ENCODE measurements around the gene MEMO1.
"Not testable (repeated sequence)": the region's sequence is repeated elsewhere in the genome, so short reads cannot be mapped to it uniquely, and the experiment has no call there.

Gene MEMO1

GRCh38 chr2:31997653-31998052, 13.2 kb downstream of the MEMO1 start:
- no peak for DNase-seq

GRCh38 chr2:31996571-31997150, 14.1 kb downstream of the MEMO1 start:
- DNase-seq: no peak

- no peak for DNase-seq
Measured at GRCh38 chr2:31992934-31993333, 17.9 kb downstream of the MEMO1 start.

- no peak for DNase-seq
Measured at GRCh38 chr2:31992025-31992579, 18.7 kb downstream of the MEMO1 start.

- no peak for DNase-seq
Measured at GRCh38 chr2:31989946-31990345, 20.9 kb downstream of the MEMO1 start.

- DNase-seq: no peak
Measured at GRCh38 chr2:31987454-31988220, 23.2 kb downstream of the MEMO1 start.

- no peak for DNase-seq
Measured at GRCh38 chr2:31986906-31987305, 23.9 kb downstream of the MEMO1 start.

GRCh38 chr2:31983762-31984467, 26.9 kb downstream of the MEMO1 start:
- no peak for DNase-seq

GRCh38 chr2:31980674-31981356, 30.0 kb downstream of the MEMO1 start:
- DNase-seq: no peak

- DNase-seq: no peak
Measured at GRCh38 chr2:31979956-31980355, 30.9 kb downstream of the MEMO1 start.

- no peak for DNase-seq
Measured at GRCh38 chr2:31979018-31979417, 31.8 kb downstream of the MEMO1 start.

- no peak for DNase-seq
Measured at GRCh38 chr2:31978436-31978835, 32.4 kb downstream of the MEMO1 start.

- no peak for DNase-seq
Measured at GRCh38 chr2:31973665-31974064, 37.1 kb downstream of the MEMO1 start.

GRCh38 chr2:31972059-31972458, 38.7 kb downstream of the MEMO1 start:
- no peak for DNase-seq

GRCh38 chr2:31969178-31969577, 41.6 kb downstream of the MEMO1 start:
- no peak for DNase-seq

GRCh38 chr2:31967790-31968189, 43.0 kb downstream of the MEMO1 start:
- no peak for DNase-seq

- not testable (repeated sequence) for DNase-seq
Measured at GRCh38 chr2:31966402-31966801, 44.4 kb downstream of the MEMO1 start.

- DNase-seq: no peak
Measured at GRCh38 chr2:31965094-31965493, 45.7 kb downstream of the MEMO1 start.

GRCh38 chr2:31962757-31963361, 47.9 kb downstream of the MEMO1 start:
- DNase-seq: no peak

- DNase-seq: no peak
Measured at GRCh38 chr2:31958140-31958717, 52.6 kb downstream of the MEMO1 start.

- DNase-seq: no peak
Measured at GRCh38 chr2:31957354-31958139, 53.3 kb downstream of the MEMO1 start.

Data from stimulated activated CD4-positive, alpha-beta T cell treated with anti-CD3 and anti-CD28 coated beads, Interleukin-12 subunit alpha, Interleukin-12 subunit beta, amount 100 ng/mL, for 4 hours (primary cell).